NOMO-1 (cell line): ENCODE results near the gene THBS1.

ENCODE experiments used
- DNase-seq, 2 experiments: peaks; one replicate each; lab custom pipeline; 2025; ENCODE audit not compliant: unreplicated experiment in 2 of 2; lab: John Stamatoyannopoulos, UW

Gene THBS1

DNA sequence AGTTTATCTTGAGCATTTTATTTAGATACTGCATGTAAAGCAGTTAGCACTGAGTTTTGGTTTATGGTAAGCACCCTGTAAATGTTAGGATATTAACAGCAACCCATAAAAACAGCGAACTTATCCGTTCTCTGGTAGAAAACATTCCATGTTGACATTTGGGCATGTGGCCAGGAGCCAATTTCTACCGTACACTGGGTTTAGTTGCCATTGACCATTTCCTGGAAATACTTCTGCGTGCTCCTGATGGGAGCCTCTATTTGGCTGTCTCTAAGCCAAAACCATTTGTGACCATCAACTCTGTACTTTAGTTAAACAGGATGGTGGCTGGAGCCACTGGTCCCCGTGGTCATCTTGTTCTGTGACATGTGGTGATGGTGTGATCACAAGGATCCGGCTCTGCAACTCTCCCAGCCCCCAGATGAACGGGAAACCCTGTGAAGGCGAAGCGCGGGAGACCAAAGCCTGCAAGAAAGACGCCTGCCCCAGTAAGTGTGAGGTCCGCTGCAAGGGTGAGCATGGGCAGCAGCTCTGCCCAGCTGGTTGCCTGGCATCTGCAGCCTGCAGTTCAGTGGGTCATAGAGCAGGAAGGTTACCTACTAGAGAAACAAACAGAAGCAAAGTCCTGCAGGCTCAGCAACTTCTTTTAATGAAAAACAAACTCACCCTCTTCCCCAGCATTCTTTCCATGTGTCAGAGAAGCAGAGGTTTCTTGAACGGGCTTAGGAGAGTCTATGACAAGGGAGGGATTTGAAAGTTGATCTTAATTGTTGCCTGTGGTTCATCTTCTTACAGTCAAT, 7.1 kb downstream of the THBS1 start:
- DNase-seq: no peak

DNA sequence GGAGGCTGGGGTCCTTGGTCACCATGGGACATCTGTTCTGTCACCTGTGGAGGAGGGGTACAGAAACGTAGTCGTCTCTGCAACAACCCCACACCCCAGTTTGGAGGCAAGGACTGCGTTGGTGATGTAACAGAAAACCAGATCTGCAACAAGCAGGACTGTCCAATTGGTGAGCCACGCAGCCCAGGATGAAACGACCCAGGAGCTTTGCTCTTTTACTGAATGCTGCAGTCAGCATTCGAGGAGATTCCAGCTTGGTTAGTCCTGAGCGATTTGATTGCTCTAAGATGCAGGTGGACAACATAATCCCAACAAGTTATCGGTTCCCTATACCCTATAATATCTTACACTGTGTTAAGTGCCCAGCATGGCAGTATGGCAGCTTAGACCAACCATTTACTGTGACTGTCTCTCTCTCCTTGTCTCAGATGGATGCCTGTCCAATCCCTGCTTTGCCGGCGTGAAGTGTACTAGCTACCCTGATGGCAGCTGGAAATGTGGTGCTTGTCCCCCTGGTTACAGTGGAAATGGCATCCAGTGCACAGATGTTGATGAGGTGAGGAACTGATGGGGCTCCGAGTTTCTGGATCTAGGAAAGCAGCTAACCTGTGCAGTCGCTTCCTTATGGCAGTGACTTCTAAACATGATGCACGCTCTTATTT, 7.8 kb downstream of the THBS1 start:
- no peak for DNase-seq

DNA sequence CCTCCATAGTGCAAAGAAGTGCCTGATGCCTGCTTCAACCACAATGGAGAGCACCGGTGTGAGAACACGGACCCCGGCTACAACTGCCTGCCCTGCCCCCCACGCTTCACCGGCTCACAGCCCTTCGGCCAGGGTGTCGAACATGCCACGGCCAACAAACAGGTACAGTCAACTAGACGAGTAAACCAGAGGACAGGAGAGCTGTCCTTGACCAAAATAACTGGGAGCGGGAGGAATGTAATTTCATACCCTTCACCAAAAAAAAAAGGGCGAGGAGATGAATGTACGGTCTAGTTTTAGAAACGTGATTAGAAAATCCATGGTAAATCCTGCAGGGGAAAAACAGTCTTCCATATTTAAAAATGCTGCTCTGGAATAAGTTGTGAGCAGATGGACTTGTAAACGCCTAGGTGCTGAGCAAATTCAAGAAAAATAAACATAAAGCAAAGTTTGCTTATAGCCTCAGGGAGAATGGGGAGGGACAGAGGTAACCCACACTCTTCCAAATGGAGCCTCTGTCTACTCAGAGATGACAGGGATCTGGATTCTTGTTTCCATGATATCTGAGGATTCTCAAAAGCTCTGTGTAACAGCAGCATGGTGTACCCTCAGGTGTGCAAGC, 8.4 kb downstream of the THBS1 start:
- DNase-seq: no peak

DNA sequence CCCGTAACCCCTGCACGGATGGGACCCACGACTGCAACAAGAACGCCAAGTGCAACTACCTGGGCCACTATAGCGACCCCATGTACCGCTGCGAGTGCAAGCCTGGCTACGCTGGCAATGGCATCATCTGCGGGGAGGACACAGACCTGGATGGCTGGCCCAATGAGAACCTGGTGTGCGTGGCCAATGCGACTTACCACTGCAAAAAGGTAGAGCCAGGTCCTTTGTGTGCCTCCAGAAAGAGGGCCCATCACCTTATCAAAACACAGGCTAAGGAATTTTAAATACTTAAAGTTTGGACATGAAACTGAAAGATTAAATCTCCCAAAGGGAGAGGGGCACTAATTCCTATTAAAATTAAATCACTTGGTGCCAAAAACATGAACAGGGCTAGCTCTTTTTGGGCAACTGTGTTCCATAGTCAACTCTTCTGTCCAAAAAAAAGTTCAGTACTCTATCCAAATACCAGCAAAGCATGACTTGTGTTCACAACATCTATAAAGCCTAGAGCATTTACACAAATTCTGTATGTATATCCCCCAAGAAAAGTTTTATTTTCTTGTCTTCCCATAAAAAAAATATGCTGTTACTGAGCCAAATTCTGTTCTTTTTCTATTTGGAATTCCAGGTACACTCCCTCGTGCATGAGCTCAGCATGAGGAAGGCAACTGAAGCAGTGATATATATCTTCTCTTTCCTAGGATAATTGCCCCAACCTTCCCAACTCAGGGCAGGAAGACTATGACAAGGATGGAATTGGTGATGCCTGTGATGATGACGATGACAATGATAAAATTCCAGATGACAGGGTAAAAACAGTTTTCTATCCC, 9.2 kb downstream of the THBS1 start:
- DNase-seq: no peak

DNA sequence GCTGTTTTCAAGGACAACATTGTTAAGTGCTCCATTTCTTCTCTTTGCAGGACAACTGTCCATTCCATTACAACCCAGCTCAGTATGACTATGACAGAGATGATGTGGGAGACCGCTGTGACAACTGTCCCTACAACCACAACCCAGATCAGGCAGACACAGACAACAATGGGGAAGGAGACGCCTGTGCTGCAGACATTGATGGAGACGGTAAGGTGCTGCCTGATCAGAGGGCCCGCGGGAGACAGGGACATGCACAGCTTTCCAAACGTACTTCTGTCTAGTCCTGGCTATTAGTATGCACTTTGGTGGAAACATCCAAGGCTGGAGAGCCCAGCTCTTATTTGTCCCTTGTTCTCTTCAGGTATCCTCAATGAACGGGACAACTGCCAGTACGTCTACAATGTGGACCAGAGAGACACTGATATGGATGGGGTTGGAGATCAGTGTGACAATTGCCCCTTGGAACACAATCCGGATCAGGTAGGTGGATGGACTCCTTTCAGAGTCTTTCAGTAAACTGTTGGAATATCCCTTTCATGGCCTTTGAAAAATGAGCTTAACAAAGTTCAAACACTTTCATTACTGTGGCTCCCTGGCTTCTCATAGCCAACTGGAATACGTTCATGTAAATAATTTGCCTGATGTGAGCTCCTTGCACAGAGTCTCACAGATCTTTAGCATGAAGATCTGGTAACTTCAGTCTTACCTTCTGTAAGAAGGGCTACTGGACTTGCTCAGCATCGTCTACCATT, 10.4 kb downstream of the THBS1 start:
- DNase-seq: no peak

DNA sequence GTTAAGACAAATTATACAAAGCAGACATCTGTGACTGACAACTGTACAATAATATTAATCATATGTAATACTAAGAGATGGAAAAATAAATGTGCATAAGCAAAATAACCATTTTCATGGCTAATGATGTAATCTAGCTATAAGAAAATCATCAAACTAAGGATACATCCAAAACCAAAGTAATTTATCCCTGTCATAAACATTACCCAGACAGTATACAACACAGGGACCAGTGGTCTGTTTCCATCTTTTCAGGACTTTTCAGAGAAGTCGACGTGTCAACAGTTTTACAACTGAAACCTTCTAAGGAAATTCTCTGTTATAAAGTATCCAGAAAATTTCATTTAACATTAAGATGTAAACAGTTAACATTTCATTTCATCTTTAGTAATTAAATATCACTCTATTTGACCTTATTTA, 11.0 kb downstream of the THBS1 start:
- DNase-seq: no peak

DNA sequence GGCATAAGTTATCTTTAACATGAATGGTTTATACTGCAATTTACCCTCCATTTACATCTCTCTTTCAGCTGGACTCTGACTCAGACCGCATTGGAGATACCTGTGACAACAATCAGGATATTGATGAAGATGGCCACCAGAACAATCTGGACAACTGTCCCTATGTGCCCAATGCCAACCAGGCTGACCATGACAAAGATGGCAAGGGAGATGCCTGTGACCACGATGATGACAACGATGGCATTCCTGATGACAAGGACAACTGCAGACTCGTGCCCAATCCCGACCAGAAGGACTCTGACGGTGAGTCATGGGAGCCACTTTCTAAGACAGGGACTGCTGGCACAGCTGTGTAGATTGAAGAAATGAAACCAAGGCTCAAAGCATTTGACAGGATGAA, 11.6 kb downstream of the THBS1 start:
- DNase-seq: no peak

DNA sequence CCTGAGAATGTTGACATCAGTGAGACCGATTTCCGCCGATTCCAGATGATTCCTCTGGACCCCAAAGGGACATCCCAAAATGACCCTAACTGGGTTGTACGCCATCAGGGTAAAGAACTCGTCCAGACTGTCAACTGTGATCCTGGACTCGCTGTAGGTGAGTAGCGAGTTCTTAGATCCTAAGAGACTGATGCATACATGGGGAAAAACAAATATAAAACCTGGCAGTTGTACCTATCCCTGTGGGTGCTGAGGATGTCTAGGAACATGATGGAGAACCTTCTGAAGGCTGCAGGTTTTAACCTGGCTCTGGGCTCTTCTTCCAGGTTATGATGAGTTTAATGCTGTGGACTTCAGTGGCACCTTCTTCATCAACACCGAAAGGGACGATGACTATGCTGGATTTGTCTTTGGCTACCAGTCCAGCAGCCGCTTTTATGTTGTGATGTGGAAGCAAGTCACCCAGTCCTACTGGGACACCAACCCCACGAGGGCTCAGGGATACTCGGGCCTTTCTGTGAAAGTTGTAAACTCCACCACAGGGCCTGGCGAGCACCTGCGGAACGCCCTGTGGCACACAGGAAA, 12.3 kb downstream of the THBS1 start:
- DNase-seq: no peak

DNA sequence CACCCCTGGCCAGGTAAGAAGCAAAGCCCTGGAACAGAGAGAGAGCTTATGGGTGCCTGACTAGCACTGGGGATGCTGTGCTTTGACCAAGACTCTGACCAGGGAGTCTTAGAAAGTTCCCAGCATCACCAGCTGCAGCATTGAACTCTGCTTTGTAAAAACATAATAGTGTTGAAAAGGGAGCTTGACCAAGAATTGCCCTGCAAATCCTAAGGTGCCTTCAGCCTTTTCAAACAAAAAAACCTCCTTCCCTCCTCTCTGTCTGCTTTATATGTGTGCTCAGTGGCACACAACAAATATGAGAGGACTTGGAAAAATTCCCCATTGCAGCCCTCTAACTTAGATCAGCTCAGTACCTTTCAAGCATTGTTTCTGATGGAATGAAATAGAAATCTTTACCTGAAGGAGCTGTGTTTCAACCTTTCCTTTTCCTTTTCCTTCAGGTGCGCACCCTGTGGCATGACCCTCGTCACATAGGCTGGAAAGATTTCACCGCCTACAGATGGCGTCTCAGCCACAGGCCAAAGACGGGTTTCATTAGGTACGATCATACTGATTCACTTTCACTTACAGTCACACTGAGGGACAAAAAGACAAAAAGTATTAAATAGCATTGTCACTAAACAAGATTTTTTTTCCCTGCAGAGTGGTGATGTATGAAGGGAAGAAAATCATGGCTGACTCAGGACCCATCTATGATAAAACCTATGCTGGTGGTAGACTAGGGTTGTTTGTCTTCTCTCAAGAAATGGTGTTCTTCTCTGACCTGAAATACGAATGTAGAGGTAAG, 13.0 kb downstream of the THBS1 start:
- no peak for DNase-seq

DNA sequence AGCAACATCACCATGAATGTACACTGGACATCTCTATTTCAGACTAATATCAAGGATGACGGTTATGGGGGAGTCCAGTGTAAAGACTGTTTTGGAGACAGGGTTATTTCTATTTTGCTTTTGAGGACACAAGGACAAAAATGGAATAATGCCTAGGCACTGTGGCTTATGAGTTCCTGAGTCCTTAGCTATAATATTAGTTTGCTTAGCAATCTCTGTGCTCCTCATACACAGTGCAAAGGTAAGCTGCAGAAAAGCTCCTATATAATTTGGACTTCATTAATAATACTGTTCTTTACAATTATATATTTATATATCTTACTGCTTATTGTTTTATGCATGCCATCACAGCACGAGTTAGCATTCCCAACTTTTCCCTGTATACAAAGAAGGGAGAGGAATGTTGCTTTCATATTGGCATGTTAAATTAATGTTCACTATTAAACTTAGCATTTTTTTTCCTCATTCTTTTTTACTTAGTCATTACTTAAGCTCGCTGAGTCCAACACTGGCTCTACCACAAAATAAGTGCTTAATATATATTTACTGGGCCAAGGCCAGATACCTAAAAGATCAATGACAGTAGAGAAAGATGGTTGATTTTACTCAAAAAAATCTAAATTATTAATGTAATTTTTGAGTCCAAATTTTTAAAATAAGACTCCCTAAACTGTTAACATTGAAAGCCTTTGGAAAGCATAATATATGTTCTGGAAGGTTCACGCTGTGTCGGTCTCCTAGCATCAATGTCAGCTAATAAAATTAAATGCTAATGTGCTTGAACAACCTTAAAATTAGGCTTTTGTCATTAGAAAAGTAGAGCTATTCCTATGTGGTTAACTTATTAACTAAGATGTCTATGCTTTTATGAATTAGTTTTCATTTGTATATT, 13.8 kb downstream of the THBS1 start:
- no peak for DNase-seq

DNA sequence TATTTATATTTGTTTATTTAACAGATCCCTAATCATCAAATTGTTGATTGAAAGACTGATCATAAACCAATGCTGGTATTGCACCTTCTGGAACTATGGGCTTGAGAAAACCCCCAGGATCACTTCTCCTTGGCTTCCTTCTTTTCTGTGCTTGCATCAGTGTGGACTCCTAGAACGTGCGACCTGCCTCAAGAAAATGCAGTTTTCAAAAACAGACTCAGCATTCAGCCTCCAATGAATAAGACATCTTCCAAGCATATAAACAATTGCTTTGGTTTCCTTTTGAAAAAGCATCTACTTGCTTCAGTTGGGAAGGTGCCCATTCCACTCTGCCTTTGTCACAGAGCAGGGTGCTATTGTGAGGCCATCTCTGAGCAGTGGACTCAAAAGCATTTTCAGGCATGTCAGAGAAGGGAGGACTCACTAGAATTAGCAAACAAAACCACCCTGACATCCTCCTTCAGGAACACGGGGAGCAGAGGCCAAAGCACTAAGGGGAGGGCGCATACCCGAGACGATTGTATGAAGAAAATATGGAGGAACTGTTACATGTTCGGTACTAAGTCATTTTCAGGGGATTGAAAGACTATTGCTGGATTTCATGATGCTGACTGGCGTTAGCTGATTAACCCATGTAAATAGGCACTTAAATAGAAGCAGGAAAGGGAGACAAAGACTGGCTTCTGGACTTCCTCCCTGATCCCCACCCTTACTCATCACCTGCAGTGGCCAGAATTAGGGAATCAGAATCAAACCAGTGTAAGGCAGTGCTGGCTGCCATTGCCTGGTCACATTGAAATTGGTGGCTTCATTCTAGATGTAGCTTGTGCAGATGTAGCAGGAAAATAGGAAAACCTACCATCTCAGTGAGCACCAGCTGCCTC, 14.7 kb downstream of the THBS1 start:
- no peak for DNase-seq

DNA sequence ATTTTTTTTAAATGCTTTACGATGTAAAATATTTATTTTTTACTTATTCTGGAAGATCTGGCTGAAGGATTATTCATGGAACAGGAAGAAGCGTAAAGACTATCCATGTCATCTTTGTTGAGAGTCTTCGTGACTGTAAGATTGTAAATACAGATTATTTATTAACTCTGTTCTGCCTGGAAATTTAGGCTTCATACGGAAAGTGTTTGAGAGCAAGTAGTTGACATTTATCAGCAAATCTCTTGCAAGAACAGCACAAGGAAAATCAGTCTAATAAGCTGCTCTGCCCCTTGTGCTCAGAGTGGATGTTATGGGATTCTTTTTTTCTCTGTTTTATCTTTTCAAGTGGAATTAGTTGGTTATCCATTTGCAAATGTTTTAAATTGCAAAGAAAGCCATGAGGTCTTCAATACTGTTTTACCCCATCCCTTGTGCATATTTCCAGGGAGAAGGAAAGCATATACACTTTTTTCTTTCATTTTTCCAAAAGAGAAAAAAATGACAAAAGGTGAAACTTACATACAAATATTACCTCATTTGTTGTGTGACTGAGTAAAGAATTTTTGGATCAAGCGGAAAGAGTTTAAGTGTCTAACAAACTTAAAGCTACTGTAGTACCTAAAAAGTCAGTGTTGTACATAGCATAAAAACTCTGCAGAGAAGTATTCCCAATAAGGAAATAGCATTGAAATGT, 15.6 kb downstream of the THBS1 start:
- DNase-seq: no peak

DNA sequence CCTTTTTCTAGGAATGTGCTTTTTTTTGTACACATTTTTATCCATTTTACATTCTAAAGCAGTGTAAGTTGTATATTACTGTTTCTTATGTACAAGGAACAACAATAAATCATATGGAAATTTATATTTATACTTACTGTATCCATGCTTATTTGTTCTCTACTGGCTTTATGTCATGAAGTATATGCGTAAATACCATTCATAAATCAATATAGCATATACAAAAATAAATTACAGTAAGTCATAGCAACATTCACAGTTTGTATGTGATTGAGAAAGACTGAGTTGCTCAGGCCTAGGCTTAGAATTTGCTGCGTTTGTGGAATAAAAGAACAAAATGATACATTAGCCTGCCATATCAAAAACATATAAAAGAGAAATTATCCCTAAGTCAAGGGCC, 16.5 kb downstream of the THBS1 start:
- no peak for DNase-seq

DNA sequence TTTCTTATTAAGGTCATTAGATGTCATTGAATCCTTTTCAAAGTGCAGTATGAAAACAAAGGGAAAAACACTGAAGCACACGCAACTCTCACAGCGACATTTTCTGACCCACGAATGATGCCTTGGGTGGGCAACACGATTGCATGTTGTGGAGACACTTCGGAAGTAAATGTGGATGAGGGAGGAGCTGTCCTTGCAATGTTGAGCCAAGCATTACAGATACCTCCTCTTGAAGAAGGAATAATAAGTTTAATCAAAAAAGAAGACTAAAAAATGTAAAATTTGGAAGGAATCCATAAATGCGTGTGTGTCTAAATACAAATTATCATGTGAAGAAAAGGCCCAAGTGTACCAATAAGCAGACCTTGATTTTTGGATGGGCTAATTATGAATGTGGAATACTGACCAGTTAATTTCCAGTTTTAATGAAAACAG, 16.9 kb downstream of the THBS1 start:
- DNase-seq: no peak

DNA sequence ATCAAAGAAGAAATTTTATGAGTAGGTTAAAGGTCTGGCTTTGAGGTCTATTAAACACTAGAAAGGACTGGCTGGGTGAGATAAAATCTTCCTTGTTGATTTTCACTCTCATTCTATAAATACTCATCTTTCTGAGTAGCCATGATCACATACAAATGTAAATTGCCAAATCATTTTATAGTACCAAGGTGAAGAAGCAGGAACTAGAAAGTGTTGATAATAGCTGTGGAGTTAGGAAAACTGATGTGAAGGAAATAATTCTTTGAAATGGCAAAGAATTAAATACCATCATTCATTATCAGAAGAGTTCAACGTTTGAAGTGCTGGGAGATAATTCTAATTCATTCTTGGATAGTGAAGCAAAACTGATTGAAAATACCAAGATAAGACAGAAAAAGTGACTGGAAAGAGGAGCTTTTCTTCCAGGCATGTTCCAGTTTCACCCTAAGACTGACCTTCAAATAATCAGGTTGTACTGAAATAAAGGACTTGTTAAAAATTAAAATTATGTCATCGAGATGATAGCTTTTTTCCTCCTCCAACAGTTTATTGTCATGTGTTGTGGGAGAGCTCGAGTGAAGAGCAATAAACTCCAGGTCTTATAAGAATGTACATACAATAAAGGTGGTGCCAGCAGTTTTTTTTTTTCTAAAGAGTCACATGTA, 17.4 kb downstream of the THBS1 start:
- DNase-seq: no peak
